Right lobe of liver (tissue), 6 donors: ENCODE data around the gene RPS6KA5. TPM values are rescaled to one million over a fixed set of nuclear protein-coding genes. Genes with fewer than 3 reads are reported as not detected.

Experiments used
- ATAC-seq, 4 donors: fragments of 200-7000 bp; cut with Tn5 transposase; one replicate each; pipeline ENCODE4 v1.9.1; 2020; ENCODE audit warnings: mild to moderate bottlenecking in 4 of 4, moderate library complexity in 4 of 4
- DNase-seq, 3 donors: peaks; one replicate each; pipeline ENCODE4 v3.0.0-alpha.2; 2020
- H3K27ac ChIP-seq, 3 donors: fragments of 200-600 bp; one replicate each; pipeline ENCODE4 v1.8.0; 2022
- H3K27me3 ChIP-seq, 2 donors: fragments of 200-600 bp; one replicate each; pipeline ENCODE4 v1.8.0; 2022
- H3K36me3 ChIP-seq, 4 donors: fragments of 200-600 bp; sonication (generic) in 1 of 4; one replicate each; pipeline versions ENCODE4 v1.5.1 to v1.8.0; 2017 to 2022; ENCODE audit warnings: control low read depth in 1 of 4
- H3K4me1 ChIP-seq, 4 donors: fragments of 200-600 bp; sonication (generic) in 1 of 4; one replicate each; pipeline versions ENCODE4 v1.5.1 to v1.8.0; 2017 to 2022; ENCODE audit warnings: control low read depth in 1 of 4
- H3K4me3 ChIP-seq, 3 donors: fragments of 200-600 bp; one replicate each; pipeline ENCODE4 v1.8.0; 2022
- H3K9me3 ChIP-seq, 4 donors: fragments of 200-600 bp; sonication (generic) in 1 of 4; one replicate each; pipeline versions ENCODE4 v1.5.1 to v1.8.0; 2017 to 2022; ENCODE audit warnings: control low read depth in 1 of 4
- POLR2A ChIP-seq: fragments of 450-650 bp; IDR thresholded peaks from one replicate; pipeline ENCODE4 v1.6.1; 2017; ENCODE audit warnings: antibody characterized with exemption, mild to moderate bottlenecking
- WGBS: methylation state at CpG from one replicate; pipeline ENCODE4 v1.1.6; 2018; ENCODE audit warnings: low coverage, low lambda C conversion rate; ENCODE audit not compliant: insufficient coverage; ENCODE audit errors: missing lambda C conversion rate; 5-methylcytosine and 5-hydroxymethylcytosine counted together
- intact Hi-C, 2 donors: fragments of 100-400 bp; cut with DNase I; formaldehyde crosslinking; loops; one replicate each; pipeline versions ENCODE4 v1.11.2 to v1.14.1; 2022
- total RNA-seq, 6 experiments: library from RNA; depleted of rRNA in 2 of 6; stranded (reverse); fragments of >200 nt in 2 of 6; fragmentation: NEBNext Ultra II Directional in 3 of 6; extraction: Animal tissue kit (Norgen Biotek cat#: 25700) in 3 of 6; gene quantifications; one replicate each; pipeline versions ENCODE4 v1.1.0 to v1.2.4, GENCODE V29; 2016 to 2023
- TF ChIP-seq, protein P1 (sequence below), 4 donors: fragments of 200-600 bp in 3 of 4; fragments of 450-650 bp in 1 of 4; IDR thresholded peaks; one replicate each; pipeline versions ENCODE4 v1.5.1 to v1.8.0; 2016 to 2022; ENCODE audit warnings: antibody characterized with exemption in 4 of 4, mild to moderate bottlenecking in 2 of 4
- donor health status: DM: no; HTN: yes; CAD: no.
- donor health status: DM: no; HTN: no; CAD: no.
- donor health status: DM: no; HTN: no; CAD: no.
- donor health status: DM: no; HTN: yes; CAD: no.
- donor health status: DM: no; HTN: yes; CAD: no.

The RPS6KA5 gene
- total RNA-seq, 6 experiments from 2014 or later = 0.31 to 3.5 (median 1.7) TPM

DNA sequence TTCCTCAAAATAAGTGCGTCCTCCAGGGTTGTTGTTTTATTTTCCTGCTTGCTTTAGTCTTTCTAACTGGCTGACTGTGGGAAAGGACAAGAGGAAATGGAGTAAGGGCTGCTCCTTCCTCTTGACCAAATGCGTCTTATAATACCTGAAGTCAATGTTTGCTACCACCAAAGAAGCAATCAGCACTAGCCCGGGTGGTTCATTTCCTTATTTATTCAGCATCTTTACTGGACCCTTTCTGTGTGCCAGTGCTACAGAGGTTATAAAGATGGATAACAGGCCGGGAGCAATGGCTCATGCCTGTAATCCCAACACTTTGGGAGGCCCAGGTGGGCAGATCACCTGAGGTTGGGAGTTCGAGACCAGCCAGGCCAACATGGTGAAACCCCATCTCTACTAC, 15.1 kb upstream of the RPS6KA5 start:
- DNase-seq (no peak), ATAC-seq (no peak)
- H3K36me3 ChIP-seq = no peaks in the 10 kb centered on the region
- intact Hi-C loops = no loop called here
- H3K4me1 ChIP-seq = no peaks in the 10 kb centered on the region
- whole genome bisulfite sequencing = 74% methylated on average over 5 of the region's 5 CpGs
- no peak overlapping the region for H3K4me3 ChIP-seq
- TF ChIP-seq, protein P1, sequence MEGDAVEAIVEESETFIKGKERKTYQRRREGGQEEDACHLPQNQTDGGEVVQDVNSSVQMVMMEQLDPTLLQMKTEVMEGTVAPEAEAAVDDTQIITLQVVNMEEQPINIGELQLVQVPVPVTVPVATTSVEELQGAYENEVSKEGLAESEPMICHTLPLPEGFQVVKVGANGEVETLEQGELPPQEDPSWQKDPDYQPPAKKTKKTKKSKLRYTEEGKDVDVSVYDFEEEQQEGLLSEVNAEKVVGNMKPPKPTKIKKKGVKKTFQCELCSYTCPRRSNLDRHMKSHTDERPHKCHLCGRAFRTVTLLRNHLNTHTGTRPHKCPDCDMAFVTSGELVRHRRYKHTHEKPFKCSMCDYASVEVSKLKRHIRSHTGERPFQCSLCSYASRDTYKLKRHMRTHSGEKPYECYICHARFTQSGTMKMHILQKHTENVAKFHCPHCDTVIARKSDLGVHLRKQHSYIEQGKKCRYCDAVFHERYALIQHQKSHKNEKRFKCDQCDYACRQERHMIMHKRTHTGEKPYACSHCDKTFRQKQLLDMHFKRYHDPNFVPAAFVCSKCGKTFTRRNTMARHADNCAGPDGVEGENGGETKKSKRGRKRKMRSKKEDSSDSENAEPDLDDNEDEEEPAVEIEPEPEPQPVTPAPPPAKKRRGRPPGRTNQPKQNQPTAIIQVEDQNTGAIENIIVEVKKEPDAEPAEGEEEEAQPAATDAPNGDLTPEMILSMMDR (IDR thresholded peaks at IDR 0.05) = no peak
- TF ChIP-seq POLR2A = no peak
- H3K9me3 ChIP-seq = no peaks in the 10 kb centered on the region
- H3K27ac ChIP-seq = no peak overlapping the region
- no peaks in the 10 kb centered on the region for H3K27me3 ChIP-seq

DNA sequence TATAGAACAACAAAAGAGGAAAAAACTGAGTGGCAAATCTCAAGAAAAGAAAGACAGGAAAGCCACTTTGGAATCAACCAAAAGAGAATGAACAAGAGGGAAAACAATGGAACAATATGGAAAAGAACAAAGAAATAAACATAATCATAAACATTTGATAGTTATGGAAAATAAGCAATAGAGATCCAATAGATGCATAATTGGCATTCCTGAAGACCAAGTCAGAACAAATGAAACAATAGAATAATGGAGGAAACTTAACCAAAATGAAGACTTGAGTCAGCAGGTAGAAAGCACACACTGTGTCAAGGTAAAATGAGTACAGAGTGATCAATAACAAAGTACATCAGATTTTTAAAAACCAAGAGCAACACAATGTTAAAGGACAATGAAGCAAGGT, 10.1 kb upstream of the RPS6KA5 start:
- no peak overlapping the region for H3K27ac ChIP-seq
- H3K36me3 ChIP-seq = no peaks in the 10 kb centered on the region
- no peak for TF ChIP-seq POLR2A
- TF ChIP-seq, protein P1 (IDR thresholded peaks at IDR 0.05) = no peak
- H3K27me3 ChIP-seq = no peaks in the 10 kb centered on the region
- no peaks in the 10 kb centered on the region for H3K9me3 ChIP-seq
- intact Hi-C loops = no loop called here
- no peak overlapping the region for H3K4me3 ChIP-seq
- no peak for ATAC-seq
- no peak for DNase-seq
- no peaks in the 10 kb centered on the region for H3K4me1 ChIP-seq

DNA sequence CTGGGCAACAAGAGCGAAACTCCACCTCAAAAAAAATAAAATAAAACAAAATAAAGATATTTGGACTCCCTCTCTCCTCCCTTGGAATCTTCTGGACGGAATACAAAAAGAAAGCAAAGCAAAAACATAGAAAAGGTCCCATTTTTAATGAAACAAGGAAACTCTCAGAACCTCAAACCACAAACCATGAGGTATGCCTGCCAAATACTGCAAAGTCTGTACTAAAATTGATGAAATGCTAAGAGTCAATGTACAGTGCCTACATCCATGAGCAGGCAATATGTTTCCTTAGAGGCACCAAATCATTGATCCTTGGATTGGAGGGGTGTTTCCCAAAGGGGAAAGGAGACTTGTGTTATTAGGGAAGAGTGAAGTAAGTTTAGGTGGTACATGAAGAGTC, 8.2 kb upstream of the RPS6KA5 start:
- 56% methylated on average over 1 of the region's 2 CpGs for WGBS
- no peaks in the 10 kb centered on the region for H3K4me1 ChIP-seq
- no peak overlapping the region for H3K27ac ChIP-seq
- ATAC-seq (no peak), DNase-seq (no peak)
- H3K9me3 ChIP-seq = no peaks in the 10 kb centered on the region
- no peak overlapping the region for H3K4me3 ChIP-seq
- intact Hi-C loops = no loop called here
- no peaks in the 10 kb centered on the region for H3K36me3 ChIP-seq
- H3K27me3 ChIP-seq = no peaks in the 10 kb centered on the region
- TF ChIP-seq POLR2A = no peak
- TF ChIP-seq, protein P1 (IDR thresholded peaks at IDR 0.05) = no peak

DNA sequence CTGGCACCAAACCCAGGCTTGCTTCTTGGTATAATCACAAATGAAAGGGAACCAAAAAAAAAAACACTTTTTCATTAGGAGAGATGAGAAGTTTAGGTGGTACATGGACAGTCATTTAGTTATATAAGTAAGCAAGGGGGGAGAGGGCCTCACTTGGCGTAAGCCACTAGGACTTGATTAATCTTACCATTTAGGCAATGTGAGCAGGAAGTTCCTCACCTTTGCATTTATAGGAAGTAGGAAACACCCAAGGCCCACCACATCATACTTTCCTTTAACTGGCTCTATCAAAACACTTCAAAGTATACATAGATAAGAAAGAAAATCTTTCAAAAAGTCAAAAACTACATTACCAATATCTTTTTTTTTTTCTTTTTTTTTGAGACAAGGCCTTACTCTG, 6.7 kb upstream of the RPS6KA5 start:
- ATAC-seq = no peak
- no peaks in the 10 kb centered on the region for H3K36me3 ChIP-seq
- no peak overlapping the region for H3K4me3 ChIP-seq
- TF ChIP-seq, protein P1 (IDR thresholded peaks at IDR 0.05) = no peak
- TF ChIP-seq POLR2A = no peak
- no peaks in the 10 kb centered on the region for H3K9me3 ChIP-seq
- no peak overlapping the region for H3K27ac ChIP-seq
- no peak for DNase-seq
- WGBS = 70% methylated on average over 1 of the region's 1 CpG
- no peaks in the 10 kb centered on the region for H3K27me3 ChIP-seq
- no peaks in the 10 kb centered on the region for H3K4me1 ChIP-seq
- intact Hi-C loops = no loop called here

DNA sequence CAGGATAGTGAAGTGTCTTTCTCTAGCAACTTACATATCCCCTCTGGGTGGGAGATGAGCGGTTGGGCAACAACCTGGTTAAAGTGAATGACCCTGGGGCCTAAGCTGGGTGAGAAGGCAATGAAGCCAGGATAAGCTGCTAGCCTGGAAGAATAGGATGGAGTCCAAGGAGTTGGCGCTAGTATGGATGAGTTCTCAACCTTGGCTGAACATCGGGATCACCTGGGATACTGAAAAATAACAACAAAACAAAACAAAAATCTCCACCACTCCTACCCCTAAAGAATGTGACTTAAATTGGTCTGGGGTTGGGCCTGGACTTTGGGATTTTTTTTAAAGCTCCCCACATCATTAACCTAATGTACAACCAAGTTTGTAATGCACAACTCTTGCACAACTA, 4.8 kb upstream of the RPS6KA5 start:
- H3K4me3 ChIP-seq = no peak overlapping the region
- H3K36me3 ChIP-seq = no peaks in the 10 kb centered on the region
- intact Hi-C loops = no loop called here
- ATAC-seq (no peak), DNase-seq (no peak)
- 77% methylated on average over 3 of the region's 3 CpGs for WGBS
- peaks cover 0 to 8% (median 2%) of the 10 kb centered on the region in 4 donors for H3K4me1 ChIP-seq
- H3K9me3 ChIP-seq = no peaks in the 10 kb centered on the region
- TF ChIP-seq, protein P1 (IDR thresholded peaks at IDR 0.05) = no peak
- no peak for TF ChIP-seq POLR2A
- no peaks in the 10 kb centered on the region for H3K27me3 ChIP-seq
- H3K27ac ChIP-seq = no peak overlapping the region
